Heart right ventricle (tissue), 16 donors: Measurements from ENCODE around the gene MIPEP. TPM values are rescaled to one million over a fixed set of nuclear protein-coding genes. Genes with fewer than 3 reads are reported as not detected.

Experiments
- ATAC-seq, 8 donors: fragments of 200-7000 bp; cut with Tn5 transposase; one replicate each; pipeline ENCODE4 v1.9.1; 2020; ENCODE audit warnings: mild to moderate bottlenecking in 8 of 8, moderate library complexity in 8 of 8, moderate number of reproducible peaks in 1 of 8
- DNase-seq, 2 donors: peaks; one replicate each; pipeline ENCODE4 v3.0.0-alpha.2; 2020
- H3K27ac ChIP-seq, 10 donors: fragments of 200-600 bp; sonication (generic) in 2 of 10; one replicate each; pipeline versions ENCODE4 v1.5.0 to v1.8.0; 2020 to 2022; ENCODE audit warnings: mild to moderate bottlenecking in 3 of 10
- H3K27me3 ChIP-seq, 7 donors: fragments of 200-600 bp; one replicate each; pipeline ENCODE4 v1.8.0; 2021 to 2022; ENCODE audit warnings: mild to moderate bottlenecking in 2 of 7
- H3K36me3 ChIP-seq, 9 donors: fragments of 200-600 bp; sonication (generic) in 1 of 9; one replicate each; pipeline versions ENCODE4 v1.5.0 to v1.8.0; 2020 to 2022; ENCODE audit warnings: mild to moderate bottlenecking in 2 of 9
- H3K4me1 ChIP-seq, 9 donors: fragments of 200-600 bp; sonication (generic) in 1 of 9; one replicate each; pipeline versions ENCODE4 v1.5.0 to v1.8.0; 2020 to 2022; ENCODE audit warnings: mild to moderate bottlenecking in 4 of 9
- H3K4me3 ChIP-seq, 10 donors: fragments of 200-600 bp; sonication (generic) in 2 of 10; one replicate each; pipeline versions ENCODE4 v1.5.0 to v1.8.0; 2020 to 2022; ENCODE audit warnings: mild to moderate bottlenecking in 7 of 10, moderate library complexity in 2 of 10
- H3K9me3 ChIP-seq, 11 donors: fragments of 200-600 bp in 10 of 11; sonication (generic) in 2 of 11; one replicate each; pipeline versions ENCODE4 v1.5.0 to v1.8.0; 2013 to 2022; ENCODE audit warnings: mild to moderate bottlenecking in 2 of 11, control low read depth in 1 of 11, moderate library complexity in 1 of 11
- CTCF ChIP-seq, 9 donors: fragments of 200-600 bp; sonication (generic) in 2 of 9; IDR thresholded peaks; one replicate each; pipeline versions ENCODE4 v1.5.0 to v1.8.0; 2021 to 2022; ENCODE audit warnings: antibody characterized with exemption in 9 of 9, mild to moderate bottlenecking in 5 of 9, moderate library complexity in 1 of 9
- WGBS, 2 donors: extraction: QIAGEN DNeasy Blood & Tissue Kit; methylation state at CpG; one replicate each; pipeline ENCODE4 v1.1.7; 2013; ENCODE audit warnings: inconsistent platforms in 1 of 2; 5-methylcytosine and 5-hydroxymethylcytosine counted together
- intact Hi-C, 10 donors: fragments of 100-400 bp; cut with DNase I; formaldehyde crosslinking; loops; one replicate each; pipeline versions ENCODE4 v1.11.1 to v1.14.2; 2022
- long read RNA-seq, 3 donors: library from polyadenylated mRNA; unstranded; transcript quantifications; one replicate each; pipeline ENCODE4 v2.0.0, GENCODE V29; 2020 to 2021
- polyA plus RNA-seq, 2 donors: library from polyadenylated mRNA; stranded (reverse); fragments of 200-250 nt; gene quantifications; one replicate each; pipeline ENCODE4 v1.2.3, GENCODE V29; 2013
- total RNA-seq, 10 donors: library from RNA; stranded (reverse); fragmentation: NEBNext Ultra II Directional in 3 of 10; extraction: Animal tissue kit (Norgen Biotek cat#: 25700) in 3 of 10; gene quantifications; one replicate each; pipeline versions ENCODE4 v1.2.1 to v1.2.4, GENCODE V29; 2021 to 2023
- donor health status: Arrhythmogenic right ventricular cardiomyopathy.
- donor health status: ischemic (EF 13 %, LVEDD 7.1; RV severe dilation, severe dysfunction).
- donor health status: healthy with polysubstance abuse.
- donor health status: DM: no; HTN: yes; CAD: no.
- donor health status: DM: no; HTN: no; CAD: no.
- donor health status: ischemic (EF 25% LVEDD 6.9; RV normal size, moderate dysfunction).
- donor health status: ischemic (EF 25% LVEDD 5.7; RV mildly dilated, moderate dysfunction).
- donor health status: healthy.
- donor health status: DM: yes; HTN: yes; CAD: no.
- donor health status: Ischemic cardiomyopathy.
- donor health status: ischemic (EF 35%, LVEDD 5.7; RV mildly dilated, moderate dysfunction).
- donor health status: nonischemic (EF 11% LVEDD 7.7; RV severe dilation, severe dysfunction).
- donor health status: DM: yes; HTN: yes; CAD: no.
- donor health status: PGD.
- donor health status: ischemic (EF 29% LVEDD 5.4; RV normal size, mild dysfunction).
- donor health status: nonischemic (EF 23%, LVEDD 6.1; RV moderate dilation, normal function).

Gene MIPEP
- total RNA-seq (10 to 100 TPM; 28.7 to 83.4 (median 47.3) TPM), polyA plus RNA-seq (10 to 100 TPM; 23.4 to 44.3 TPM)
- long read RNA-seq, donor 1, transcript MIPEP-201 (19 exons, 2,400 nt) = major isoform, 37 of 42 reads
- long read RNA-seq, donor 1, partial matches to known transcripts = 2 of 42 reads
- long read RNA-seq, donor 1, other reads (novel, unspliced or antisense) = 2 of 42 reads
- long read RNA-seq, donor 2, transcript MIPEP-201 (19 exons, 2,400 nt) = major isoform, 34 of 48 reads
- long read RNA-seq, donor 2, transcript MIPEP-203 (2 exons, 543 nt) = minor isoform, 5 of 48 reads
- long read RNA-seq, donor 2, partial matches to known transcripts = 7 of 48 reads
- long read RNA-seq, donor 2, other reads (novel, unspliced or antisense) = 2 of 48 reads
- long read RNA-seq, donor 3, transcript MIPEP-201 (19 exons, 2,400 nt) = major isoform, 98 of 112 reads
- long read RNA-seq, donor 3, partial matches to known transcripts = 8 of 112 reads
- long read RNA-seq, donor 3, other reads (novel, unspliced or antisense) = 6 of 112 reads

- DNase-seq (peak; percentile 92 to 94), ATAC-seq (peak; percentile 99)
- intact Hi-C loops = loop anchor here in 2 of 10 donors (5.0 kb wide), 1 partner anchor 422 kb away; no protein-coding TSS in a partner anchor
- Histone ChIP-seq H3K4me3 (peak within 1 kb of the TSS; percentile 70 to 100 (median 89)), H3K9me3 (no peaks in the 10 kb centered on the region), H3K27ac (peak within 1 kb of the TSS; percentile 59 to 94 (median 86)), H3K4me1 (peaks cover 0 to 28% (median 11%) of the 10 kb centered on the region in 9 donors), H3K27me3 (no peaks in the 10 kb centered on the region), H3K36me3 (peaks cover 0 to 21% (median 8%) of the 10 kb centered on the region in 9 donors)
- peak; percentile 45 to 96 (median 78) for TF ChIP-seq CTCF (IDR thresholded peaks at IDR 0.05)
- 0% methylated on average over 75 of the region's 75 CpGs for WGBS, 2 donors
Measured at GRCh38 chr13:23888658-23889614, at the start of gene MIPEP. Gene MIPEP (minus strand): TSS chr13:23889400. CDS start chr13:23889320, 80 bp downstream.

- DNase-seq = no peak
- Histone ChIP-seq H3K4me3 (no peak overlapping the region), H3K36me3 (no peaks in the 10 kb centered on the region), H3K9me3 (peaks cover 0 to 6% (median 0%) of the 10 kb centered on the region in 11 donors), H3K27me3 (peaks cover 0 to 12% (median 0%) of the 10 kb centered on the region in 7 donors), H3K27ac (no peak overlapping the region), H3K4me1 (no peaks in the 10 kb centered on the region)
- no peak for ATAC-seq
- TF ChIP-seq CTCF (IDR thresholded peaks at IDR 0.05) = no peak
- intact Hi-C loops = no loop called here
- 82 to 86% methylated on average over 2 of the region's 2 CpGs for WGBS, 2 donors
Measured at GRCh38 chr13:23934520-23934919, 45.3 kb upstream of the MIPEP start.

- Histone ChIP-seq H3K4me3 (no peak overlapping the region), H3K27me3 (peaks cover 0 to 9% (median 0%) of the 10 kb centered on the region in 7 donors), H3K27ac (no peak overlapping the region), H3K9me3 (no peaks in the 10 kb centered on the region), H3K36me3 (no peaks in the 10 kb centered on the region), H3K4me1 (no peaks in the 10 kb centered on the region)
- ATAC-seq = no peak
- intact Hi-C loops = loop anchor here in 2 of 10 donors (10.0 kb wide), 2 partner anchors 76 to 86 kb away; no protein-coding TSS in a partner anchor
- DNase-seq = no peak
- TF ChIP-seq CTCF (IDR thresholded peaks at IDR 0.05) = no peak
- 88 to 98% methylated on average over 2 of the region's 2 CpGs for WGBS, 2 donors
Measured at GRCh38 chr13:23928985-23929384, 39.8 kb upstream of the MIPEP start.

GRCh38 chr13:23923031-23923430 lies 33.8 kb upstream of the MIPEP start:
- no peak for TF ChIP-seq CTCF (IDR thresholded peaks at IDR 0.05)
- DNase-seq = no peak
- Histone ChIP-seq H3K4me1 (no peaks in the 10 kb centered on the region), H3K4me3 (no peak overlapping the region), H3K36me3 (no peaks in the 10 kb centered on the region), H3K27ac (no peak overlapping the region), H3K9me3 (no peaks in the 10 kb centered on the region), H3K27me3 (peaks cover 0 to 6% (median 0%) of the 10 kb centered on the region in 7 donors)
- ATAC-seq = no peak
- intact Hi-C loops = loop anchor here in 5 of 10 donors (2.0 to 10.0 kb wide), 7 partner anchors 39 to 300 kb away; no protein-coding TSS in a partner anchor
- WGBS, 2 donors = 82 to 83% methylated on average over 1 of the region's 1 CpG
